H9 (cell line): ENCODE data around the gene KIF26B. TPM values are rescaled to one million over a fixed set of nuclear protein-coding genes. Genes with fewer than 3 reads are reported as not detected.

Experiments used
- DNase-seq: peaks from one replicate; pipeline ENCODE4 v3.0.0-alpha.2; 2017
- H2AFZ ChIP-seq: one replicate; pipeline ENCODE4 v1.6.1; 2013; ENCODE audit warnings: mild to moderate bottlenecking, low read length, control low read depth, moderate library complexity
- H2AK5ac ChIP-seq: 2 replicates; pipeline ENCODE4 v1.6.1; 2013; ENCODE audit warnings: low read length, control low read depth, mixed read lengths; ENCODE audit not compliant: insufficient read length
- H2BK120ac ChIP-seq: one replicate; pipeline ENCODE4 v1.6.1; 2013; ENCODE audit warnings: low read depth, mild to moderate bottlenecking, low read length, control low read depth, inconsistent platforms; ENCODE audit not compliant: poor library complexity, severe bottlenecking
- H2BK12ac ChIP-seq: 2 replicates; pipeline ENCODE4 v1.6.1; 2013; ENCODE audit warnings: low read length, control low read depth, mixed read lengths, low read depth; ENCODE audit not compliant: insufficient read length
- H2BK15ac ChIP-seq: 2 replicates; pipeline ENCODE4 v1.6.1; 2013; ENCODE audit warnings: low read depth, low read length, control low read depth
- H2BK20ac ChIP-seq: one replicate; pipeline ENCODE4 v1.6.1; 2013; ENCODE audit warnings: low read depth, mild to moderate bottlenecking, low read length, control low read depth, inconsistent platforms; ENCODE audit not compliant: poor library complexity, severe bottlenecking
- H2BK5ac ChIP-seq: 2 replicates; pipeline ENCODE4 v1.6.1; 2013; ENCODE audit warnings: low read length, control low read depth, mixed read lengths; ENCODE audit not compliant: insufficient read length
- H3K14ac ChIP-seq: 2 replicates; pipeline ENCODE4 v1.6.1; 2013; ENCODE audit warnings: low read length, control low read depth; ENCODE audit not compliant: insufficient read depth
- H3K18ac ChIP-seq: 2 replicates; pipeline ENCODE4 v1.6.1; 2013; ENCODE audit warnings: low read depth, mild to moderate bottlenecking, mixed read lengths, low read length, control low read depth; ENCODE audit not compliant: insufficient read length
- H3K23ac ChIP-seq: 2 replicates; pipeline ENCODE4 v1.6.1; 2013; ENCODE audit warnings: low read length, control low read depth, mixed read lengths, low read depth; ENCODE audit not compliant: insufficient read length
- H3K23me2 ChIP-seq: 2 replicates; pipeline ENCODE4 v1.6.1; 2013; ENCODE audit warnings: low read depth, mild to moderate bottlenecking, mixed read lengths, low read length, control low read depth; ENCODE audit not compliant: insufficient read length, poor library complexity, severe bottlenecking
- H3K27ac ChIP-seq: 2 replicates; pipeline ENCODE4 v1.5.1; 2013; ENCODE audit warnings: low read length, control low read depth, mixed read lengths, low read depth; ENCODE audit not compliant: insufficient read length
- H3K27me3 ChIP-seq: 2 replicates; pipeline ENCODE4 v1.6.1; 2013; ENCODE audit warnings: low read length, control low read depth, inconsistent platforms; ENCODE audit not compliant: insufficient read depth
- H3K4ac ChIP-seq: 2 replicates; pipeline ENCODE4 v1.6.1; 2013; ENCODE audit warnings: low read depth, mild to moderate bottlenecking, control low read depth, inconsistent platforms, low read length, moderate library complexity
- H3K4me1 ChIP-seq: 2 replicates; pipeline ENCODE4 v1.6.1; 2013; ENCODE audit warnings: low read length, control low read depth, inconsistent platforms; ENCODE audit not compliant: insufficient read depth
- H3K4me2 ChIP-seq: 2 replicates; pipeline ENCODE4 v1.6.1; 2013; ENCODE audit warnings: low read length, control low read depth, mixed read lengths; ENCODE audit not compliant: insufficient read length, insufficient read depth
- H3K56ac ChIP-seq: 2 replicates; pipeline ENCODE4 v1.6.1; 2013; ENCODE audit warnings: low read depth, mild to moderate bottlenecking, mixed read lengths, low read length, control low read depth; ENCODE audit not compliant: insufficient read length
- H3K79me1 ChIP-seq: 2 replicates; pipeline ENCODE4 v1.6.1; 2013; ENCODE audit warnings: low read depth, mild to moderate bottlenecking, moderate library complexity, low read length, control low read depth, inconsistent platforms; ENCODE audit not compliant: insufficient read depth, poor library complexity, severe bottlenecking
- H3K79me2 ChIP-seq: 2 replicates; pipeline ENCODE4 v1.6.1; 2013; ENCODE audit warnings: low read length, control low read depth, inconsistent platforms; ENCODE audit not compliant: insufficient read depth
- H3K9ac ChIP-seq: 2 replicates; pipeline ENCODE4 v1.6.1; 2013; ENCODE audit warnings: low read length, control low read depth, mixed read lengths; ENCODE audit not compliant: insufficient read length; ENCODE audit errors: extremely low read depth
- H3K9me3 ChIP-seq: one replicate; pipeline ENCODE4 v1.6.1; 2013; ENCODE audit warnings: low read depth, low read length, inconsistent platforms; ENCODE audit not compliant: control insufficient read depth
- H3T11ph ChIP-seq: one replicate; pipeline ENCODE4 v1.6.1; 2013; ENCODE audit warnings: mild to moderate bottlenecking, low read length, control low read depth, inconsistent platforms
- H4K20me1 ChIP-seq: one replicate; pipeline ENCODE4 v1.6.1; 2013; ENCODE audit not compliant: control insufficient read depth, insufficient read length, insufficient read depth
- H4K5ac ChIP-seq: 2 replicates; pipeline ENCODE4 v1.6.1; 2013; ENCODE audit warnings: low read depth, mild to moderate bottlenecking, mixed read lengths, low read length, control low read depth; ENCODE audit not compliant: insufficient read length
- H4K8ac ChIP-seq: replicated peaks from 2 replicates; pipeline ENCODE4 v1.6.1; 2013; ENCODE audit warnings: low read length, control low read depth, mixed read lengths, low read depth; ENCODE audit not compliant: insufficient read length
- H4K91ac ChIP-seq: 2 replicates; pipeline ENCODE4 v1.6.1; 2013; ENCODE audit warnings: low read depth, mild to moderate bottlenecking, moderate library complexity, mixed read lengths, low read length, control low read depth; ENCODE audit not compliant: insufficient read length
- H3K27ac Mint-ChIP-seq, 3 experiments: 2 replicates in 2 of 3; 3 replicates in 1 of 3; pipeline ENCODE4 v1.8.0; 2020 to 2021; ENCODE audit warnings: mixed read lengths in 3 of 3, mild to moderate bottlenecking in 1 of 3, moderate library complexity in 1 of 3
- H3K27me3 Mint-ChIP-seq: 2 replicates; pipeline ENCODE4 v1.8.0; 2021; ENCODE audit warnings: low read depth, mild to moderate bottlenecking, moderate library complexity, mixed read lengths
- H3K36me3 Mint-ChIP-seq, 3 experiments: 2 replicates in 2 of 3; 3 replicates in 1 of 3; pipeline ENCODE4 v1.8.0; 2020 to 2021; ENCODE audit warnings: low read depth in 3 of 3, mixed read lengths in 3 of 3; ENCODE audit not compliant: insufficient read depth in 1 of 3
- H3K4me1 Mint-ChIP-seq, 2 experiments: 2 replicates each; pipeline ENCODE4 v1.8.0; 2020; ENCODE audit warnings: mixed read lengths in 2 of 2
- H3K4me3 Mint-ChIP-seq, 2 experiments: 2 replicates in 1 of 2; 3 replicates in 1 of 2; pipeline ENCODE4 v1.8.0; 2020 to 2021; ENCODE audit warnings: mild to moderate bottlenecking in 2 of 2, mixed read lengths in 2 of 2, moderate library complexity in 1 of 2
- H3K9me3 Mint-ChIP-seq, 2 experiments: 2 replicates in 1 of 2; 3 replicates in 1 of 2; pipeline ENCODE4 v1.8.0; 2020; ENCODE audit warnings: mild to moderate bottlenecking in 2 of 2, mixed read lengths in 2 of 2, moderate library complexity in 1 of 2
- WGBS: extraction: QIAGEN DNeasy Blood & Tissue Kit; methylation state at CpG from one replicate; pipeline ENCODE4 v1.1.7; 2013; ENCODE audit warnings: missing lambda C conversion rate, low lambda C conversion rate, mixed read lengths; ENCODE audit not compliant: insufficient read length; ENCODE audit errors: extremely low coverage; 5-methylcytosine and 5-hydroxymethylcytosine counted together
- total RNA-seq: library from RNA; stranded (reverse); gene quantifications from 2 replicates; pipeline ENCODE4 v1.2.1, GENCODE V29; 2021
- TF ChIP-seq, protein P1 (sequence below): fragments of 200-600 bp; sonication (generic); conservative IDR thresholded peaks from 3 replicates; pipeline ENCODE4 v1.8.0; 2021; ENCODE audit warnings: antibody characterized with exemption, mild to moderate bottlenecking

The KIF26B gene
- total RNA-seq, 1 experiment from 2014 or later: 0.13 TPM

DNA sequence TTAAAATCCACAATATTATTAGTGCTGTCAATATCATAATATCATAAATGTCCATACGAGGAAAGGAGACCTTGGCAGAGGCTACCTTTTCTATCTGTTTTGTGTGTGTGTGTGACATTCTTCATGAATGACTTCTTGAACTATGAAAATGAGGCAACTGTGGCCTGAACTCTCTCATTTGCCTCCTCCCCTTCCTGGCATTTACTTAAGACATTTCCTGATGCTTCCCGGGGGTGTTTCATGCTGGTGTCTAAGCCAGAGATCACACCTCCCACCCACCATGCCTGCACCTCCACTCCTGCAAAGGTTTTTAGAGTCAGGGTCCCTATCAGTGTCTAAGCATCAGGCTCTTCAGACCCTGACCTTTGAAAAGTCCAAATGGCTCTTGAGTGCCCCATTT lies 420.9 kb downstream of the KIF26B start:
- Histone ChIP-seq H3K9me3 (no peaks in the 10 kb centered on the region), H3T11ph (no peak overlapping the region), H3K27ac (no peak overlapping the region), H3K4ac (no peak overlapping the region), H2AFZ (no peak overlapping the region), H4K5ac (no peak overlapping the region), H3K23me2 (no peaks in the 10 kb centered on the region), H2BK20ac (no peak overlapping the region), H2BK5ac (no peak overlapping the region), H2BK120ac (no peak overlapping the region), H2AK5ac (no peak overlapping the region), H3K56ac (no peak overlapping the region), H3K23ac (no peak overlapping the region), H3K4me1 (no peaks in the 10 kb centered on the region), H3K27me3 (no peaks in the 10 kb centered on the region), H3K4me2 (no peak overlapping the region), H3K14ac (no peak overlapping the region), H3K79me2 (no peaks in the 10 kb centered on the region), H3K18ac (no peak overlapping the region), H4K20me1 (no peaks in the 10 kb centered on the region), H3K79me1 (no peaks in the 10 kb centered on the region), H4K91ac (no peak overlapping the region), H3K9ac (no peak overlapping the region), H2BK15ac (no peak overlapping the region), H2BK12ac (no peak overlapping the region), H4K8ac (no peak overlapping the region)
- Mint-ChIP-seq H3K9me3 (no peaks in the 10 kb centered on the region), H3K4me1 (peaks cover 0 to 4% of the 10 kb centered on the region in 2 experiments; a peak in 1 of 4 replicates), H3K27ac (no peak overlapping the region), H3K27me3 (peaks cover under 1% of the 10 kb centered on the region; the same call in 1 of the 2 replicates), H3K36me3 (no peaks in the 10 kb centered on the region; a peak in 1 of 7 replicates), H3K4me3 (no peak overlapping the region)
- WGBS: no CpG with 5 or more reads among the region's 2 CpGs
- TF ChIP-seq, protein P1, sequence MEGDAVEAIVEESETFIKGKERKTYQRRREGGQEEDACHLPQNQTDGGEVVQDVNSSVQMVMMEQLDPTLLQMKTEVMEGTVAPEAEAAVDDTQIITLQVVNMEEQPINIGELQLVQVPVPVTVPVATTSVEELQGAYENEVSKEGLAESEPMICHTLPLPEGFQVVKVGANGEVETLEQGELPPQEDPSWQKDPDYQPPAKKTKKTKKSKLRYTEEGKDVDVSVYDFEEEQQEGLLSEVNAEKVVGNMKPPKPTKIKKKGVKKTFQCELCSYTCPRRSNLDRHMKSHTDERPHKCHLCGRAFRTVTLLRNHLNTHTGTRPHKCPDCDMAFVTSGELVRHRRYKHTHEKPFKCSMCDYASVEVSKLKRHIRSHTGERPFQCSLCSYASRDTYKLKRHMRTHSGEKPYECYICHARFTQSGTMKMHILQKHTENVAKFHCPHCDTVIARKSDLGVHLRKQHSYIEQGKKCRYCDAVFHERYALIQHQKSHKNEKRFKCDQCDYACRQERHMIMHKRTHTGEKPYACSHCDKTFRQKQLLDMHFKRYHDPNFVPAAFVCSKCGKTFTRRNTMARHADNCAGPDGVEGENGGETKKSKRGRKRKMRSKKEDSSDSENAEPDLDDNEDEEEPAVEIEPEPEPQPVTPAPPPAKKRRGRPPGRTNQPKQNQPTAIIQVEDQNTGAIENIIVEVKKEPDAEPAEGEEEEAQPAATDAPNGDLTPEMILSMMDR: no peak
- no peak for DNase-seq
